Measurements from ENCODE around the gene GFRA1. TPM values are rescaled to one million over a fixed set of nuclear protein-coding genes. Genes with fewer than 3 reads are reported as not detected.

The GFRA1 gene
- total and polyA plus RNA-seq, 2 donors (not counting 3 experiments of a cell fraction or from before 2014, with no cell fraction given): 0.22 to 0.88 TPM

- Histone ChIP-seq H3K27ac (ENCODE audit: insufficient read depth, low read depth, low read length) (no peak overlapping the region), H3K4me3 (replicated peaks in 1 of 3; ENCODE audit: insufficient read depth in 1 of 3, low read depth in 1 of 3, low read length in 3 of 3) (no peak overlapping the region), H3K4me2 (ENCODE audit: insufficient read depth, low read length) (no peak overlapping the region), H3K79me2 (ENCODE audit: control insufficient read depth, insufficient read depth, low read length) (no peaks in the 10 kb centered on the region), H3K36me3 (ENCODE audit: control insufficient read depth in 2 of 2, extremely low read depth in 1 of 2, insufficient read depth in 2 of 2, low read length in 2 of 2) (no peaks in the 10 kb centered on the region), H3K4me1 (ENCODE audit: control insufficient read depth, extremely low read depth, insufficient read depth, low read length) (no peaks in the 10 kb centered on the region), H2AFZ (ENCODE audit: low read depth, low read length) (no peak overlapping the region), H3K9ac (replicated peaks; ENCODE audit: extremely low read depth, insufficient read depth, low read length) (no peak overlapping the region), H3K27me3 (ENCODE audit: control insufficient read depth in 2 of 2, insufficient read depth in 2 of 2, low read length in 2 of 2) (no peaks in the 10 kb centered on the region), H3K9me1 (replicated peaks; ENCODE audit: control insufficient read depth, extremely low read depth, insufficient read depth, low read length) (no peaks in the 10 kb centered on the region), H3K9me3 (replicated peaks; ENCODE audit: control insufficient read depth, insufficient read depth, low read length) (no peaks in the 10 kb centered on the region), H4K20me1 (replicated peaks; ENCODE audit: control insufficient read depth, extremely low read depth, insufficient read depth, low read length) (no peaks in the 10 kb centered on the region)
- FAIRE-seq (no peak), DNase-seq (ENCODE audit: low read depth, low spot score) (no peak)
- POLR2A ChIA-PET: no interaction called here
- TF ChIP-seq CTCF (IDR thresholded peaks at IDR 0.05; ENCODE audit: extremely low read depth in 1 of 2, insufficient read depth in 1 of 2, low read depth in 1 of 2, low read length in 2 of 2): no peak
- TF ChIP-seq GATA2 (IDR thresholded peaks at IDR 0.05; ENCODE audit: insufficient read depth, insufficient read length, low read depth, low read length): no peak
- TF ChIP-seq POLR2A (IDR thresholded peaks at IDR 0.05; ENCODE audit: low read depth, low read length): no peak
- TF ChIP-seq MYC (IDR thresholded peaks at IDR 0.05; ENCODE audit: low read depth, low read length): no peak
- no peak for TF ChIP-seq POLR2AphosphoS5 (IDR thresholded peaks at IDR 0.05; ENCODE audit: insufficient read depth, low read depth, low read length)
- no peak for TF ChIP-seq JUN (IDR thresholded peaks at IDR 0.05; ENCODE audit: borderline replicate concordance, insufficient read depth, insufficient read length, low read depth)
- no peak for TF ChIP-seq EZH2 (IDR thresholded peaks at IDR 0.05; ENCODE audit: borderline replicate concordance, low read depth, low read length, severe bottlenecking)
- no peak for TF ChIP-seq MAX (IDR thresholded peaks at IDR 0.05; ENCODE audit: insufficient read depth, insufficient read length)
- CTCF ChIA-PET: interaction anchor here (1.1 kb wide), 1 partner anchor 9 kb away, joined by 3 read pairs; no protein-coding TSS in a partner anchor
- intact Hi-C loops (cut with micrococcal nuclease): no loop called here
- dilution Hi-C loops (cut with MboI; ENCODE audit: extremely low pct_ligation_motif_present, low sequenced_read_pairs): no loop called here
- BruUV-seq (replicated peaks): no TSS peak
Observed at GRCh38 chr10:116063107-116063506, 209.9 kb downstream of the GFRA1 start.
